Suprapubic skin (tissue), 4 donors: ENCODE data around the gene KIAA0408.

Experiments used
- EP300 ChIP-seq: sonication (generic); formaldehyde crosslinking; IDR thresholded peaks from one replicate; pipeline ENCODE4 v1.6.1; 2017; ENCODE audit warnings: antibody characterized with exemption
- POLR2A ChIP-seq, 2 donors: fragments of 450-650 bp; IDR thresholded peaks; one replicate each; pipeline ENCODE4 v1.6.1; 2017; ENCODE audit warnings: antibody characterized with exemption in 2 of 2, mild to moderate bottlenecking in 2 of 2, moderate library complexity in 2 of 2
- POLR2AphosphoS5 ChIP-seq, 3 donors: sonication (generic); formaldehyde crosslinking; IDR thresholded peaks; one replicate each; pipeline ENCODE4 v1.6.1; 2017; ENCODE audit warnings: antibody characterized with exemption in 3 of 3
- TF ChIP-seq, protein P1 (sequence below), 2 donors: fragments of 200-600 bp in 1 of 2; fragments of 450-650 bp in 1 of 2; sonication (generic) in 1 of 2; IDR thresholded peaks; one replicate each; pipeline ENCODE4 v1.5.1; 2016 to 2019; ENCODE audit warnings: antibody characterized with exemption in 2 of 2, mild to moderate bottlenecking in 1 of 2, moderate library complexity in 1 of 2

DNA sequence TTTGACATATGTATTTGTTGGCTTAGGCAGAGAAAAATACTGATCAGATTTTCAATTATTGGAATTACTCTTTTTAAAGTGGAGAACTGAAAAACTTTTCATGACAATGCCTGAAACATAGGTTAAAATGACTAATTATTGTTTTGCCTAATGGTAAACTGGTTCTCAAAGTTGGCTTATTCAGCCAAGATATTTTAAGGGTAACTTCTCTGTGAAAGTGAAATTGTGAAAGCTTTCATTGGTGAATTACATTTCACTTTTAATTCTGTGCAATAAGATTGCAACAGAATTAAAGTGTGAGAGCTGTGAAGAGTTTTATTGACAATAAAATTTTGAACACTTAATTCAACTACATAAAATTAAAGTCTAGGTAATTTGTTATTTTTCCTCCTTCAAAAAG lies 24.5 kb downstream of the KIAA0408 start:
- TF ChIP-seq, protein P1, sequence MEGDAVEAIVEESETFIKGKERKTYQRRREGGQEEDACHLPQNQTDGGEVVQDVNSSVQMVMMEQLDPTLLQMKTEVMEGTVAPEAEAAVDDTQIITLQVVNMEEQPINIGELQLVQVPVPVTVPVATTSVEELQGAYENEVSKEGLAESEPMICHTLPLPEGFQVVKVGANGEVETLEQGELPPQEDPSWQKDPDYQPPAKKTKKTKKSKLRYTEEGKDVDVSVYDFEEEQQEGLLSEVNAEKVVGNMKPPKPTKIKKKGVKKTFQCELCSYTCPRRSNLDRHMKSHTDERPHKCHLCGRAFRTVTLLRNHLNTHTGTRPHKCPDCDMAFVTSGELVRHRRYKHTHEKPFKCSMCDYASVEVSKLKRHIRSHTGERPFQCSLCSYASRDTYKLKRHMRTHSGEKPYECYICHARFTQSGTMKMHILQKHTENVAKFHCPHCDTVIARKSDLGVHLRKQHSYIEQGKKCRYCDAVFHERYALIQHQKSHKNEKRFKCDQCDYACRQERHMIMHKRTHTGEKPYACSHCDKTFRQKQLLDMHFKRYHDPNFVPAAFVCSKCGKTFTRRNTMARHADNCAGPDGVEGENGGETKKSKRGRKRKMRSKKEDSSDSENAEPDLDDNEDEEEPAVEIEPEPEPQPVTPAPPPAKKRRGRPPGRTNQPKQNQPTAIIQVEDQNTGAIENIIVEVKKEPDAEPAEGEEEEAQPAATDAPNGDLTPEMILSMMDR (IDR thresholded peaks at IDR 0.05), result no peak
- TF ChIP-seq POLR2A (IDR thresholded peaks at IDR 0.05), result no peak
- no peak for TF ChIP-seq POLR2AphosphoS5 (IDR thresholded peaks at IDR 0.05)
- TF ChIP-seq EP300, result no peak
